ENCODE data around the gene CDC123. TPM values are rescaled to one million over a fixed set of nuclear protein-coding genes. Genes with fewer than 3 reads are reported as not detected.
"Not testable (repeated sequence)": the region's sequence is repeated elsewhere in the genome, so short reads cannot be mapped to it uniquely, and the experiment has no call there.

CDC123 gene
- total and polyA plus RNA-seq, 2 donors from 2014 or later = 47.7 to 50.2 TPM

DNA sequence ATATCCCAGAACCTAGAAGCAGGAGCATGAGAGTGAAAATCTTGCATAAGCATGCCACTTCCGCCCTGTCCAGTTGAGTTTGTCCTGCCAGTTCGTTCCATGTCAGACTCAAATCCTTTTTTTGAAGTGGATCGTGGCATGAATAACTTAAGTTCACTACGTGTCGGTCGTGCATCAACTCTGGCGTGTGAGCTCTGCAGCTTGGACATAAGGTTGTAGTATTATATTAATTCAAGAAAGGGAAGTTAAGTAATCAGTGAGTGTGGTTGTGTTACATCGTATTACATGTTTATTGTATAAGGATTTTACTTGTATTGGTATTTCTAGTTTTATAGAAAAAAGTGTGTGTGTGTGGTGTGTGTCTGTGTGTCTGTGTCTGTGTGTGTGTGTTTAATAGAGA lies 23.0 kb downstream of the CDC123 start:
- H3K36me3 ChIP-seq (ENCODE audit: control insufficient read depth in 2 of 3, insufficient read depth in 3 of 3, low read length in 3 of 3) = peaks cover 3 to 15% (median 6%) of the 10 kb centered on the region in 3 donors
- no peak overlapping the region for H3K27ac ChIP-seq (ENCODE audit: low read depth in 2 of 2, low read length in 2 of 2)
- TF ChIP-seq, protein P1, sequence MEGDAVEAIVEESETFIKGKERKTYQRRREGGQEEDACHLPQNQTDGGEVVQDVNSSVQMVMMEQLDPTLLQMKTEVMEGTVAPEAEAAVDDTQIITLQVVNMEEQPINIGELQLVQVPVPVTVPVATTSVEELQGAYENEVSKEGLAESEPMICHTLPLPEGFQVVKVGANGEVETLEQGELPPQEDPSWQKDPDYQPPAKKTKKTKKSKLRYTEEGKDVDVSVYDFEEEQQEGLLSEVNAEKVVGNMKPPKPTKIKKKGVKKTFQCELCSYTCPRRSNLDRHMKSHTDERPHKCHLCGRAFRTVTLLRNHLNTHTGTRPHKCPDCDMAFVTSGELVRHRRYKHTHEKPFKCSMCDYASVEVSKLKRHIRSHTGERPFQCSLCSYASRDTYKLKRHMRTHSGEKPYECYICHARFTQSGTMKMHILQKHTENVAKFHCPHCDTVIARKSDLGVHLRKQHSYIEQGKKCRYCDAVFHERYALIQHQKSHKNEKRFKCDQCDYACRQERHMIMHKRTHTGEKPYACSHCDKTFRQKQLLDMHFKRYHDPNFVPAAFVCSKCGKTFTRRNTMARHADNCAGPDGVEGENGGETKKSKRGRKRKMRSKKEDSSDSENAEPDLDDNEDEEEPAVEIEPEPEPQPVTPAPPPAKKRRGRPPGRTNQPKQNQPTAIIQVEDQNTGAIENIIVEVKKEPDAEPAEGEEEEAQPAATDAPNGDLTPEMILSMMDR (IDR thresholded peaks at IDR 0.05; ENCODE audit: borderline replicate concordance, extremely low read depth, insufficient read depth) = no peak
- H3K27me3 ChIP-seq (ENCODE audit: control insufficient read depth, insufficient read depth, low read length) = no peaks in the 10 kb centered on the region
- DNase-seq = no peak
- no peaks in the 10 kb centered on the region for H3K9me3 ChIP-seq (ENCODE audit: control insufficient read depth in 2 of 3, insufficient read depth in 1 of 3, low read length in 3 of 3)
- H3K4me3 ChIP-seq (ENCODE audit: low read length in 3 of 3) = no peak overlapping the region
- H3K9ac ChIP-seq (ENCODE audit: low read length in 3 of 3) = no peak overlapping the region
- FAIRE-seq = no peak
- intact Hi-C loops (cut with DNase I) = no loop called here
- H3K4me1 ChIP-seq (ENCODE audit: control insufficient read depth in 2 of 3, insufficient read depth in 2 of 3, low read depth in 1 of 3, low read length in 3 of 3) = peaks cover 0 to 2% (median 0%) of the 10 kb centered on the region in 3 donors

- Histone ChIP-seq H3K4me1 (ENCODE audit: control insufficient read depth in 2 of 3, insufficient read depth in 2 of 3, low read depth in 1 of 3, low read length in 3 of 3) (no peaks in the 10 kb centered on the region), H3K9ac (ENCODE audit: low read length in 3 of 3) (no peak overlapping the region), H3K36me3 (ENCODE audit: control insufficient read depth in 2 of 3, insufficient read depth in 3 of 3, low read length in 3 of 3) (peaks cover 3 to 14% (median 6%) of the 10 kb centered on the region in 3 donors), H3K4me3 (ENCODE audit: low read length in 3 of 3) (no peak overlapping the region), H3K9me3 (ENCODE audit: control insufficient read depth in 2 of 3, insufficient read depth in 1 of 3, low read length in 3 of 3) (no peaks in the 10 kb centered on the region), H3K27me3 (ENCODE audit: control insufficient read depth, insufficient read depth, low read length) (no peaks in the 10 kb centered on the region), H3K27ac (ENCODE audit: low read depth in 2 of 2, low read length in 2 of 2) (no peak overlapping the region)
- FAIRE-seq (peak; percentile 63), DNase-seq (no peak)
- TF ChIP-seq, protein P1 (IDR thresholded peaks at IDR 0.05; ENCODE audit: borderline replicate concordance, extremely low read depth, insufficient read depth) = no peak
- intact Hi-C loops (cut with DNase I) = no loop called here
Observed at GRCh38 chr10:12221323-12222298, 25.6 kb downstream of the CDC123 start.

GRCh38 chr10:12225444-12225843 lies 29.5 kb downstream of the CDC123 start:
- DNase-seq (no peak), FAIRE-seq (no peak)
- Histone ChIP-seq H3K36me3 (ENCODE audit: control insufficient read depth in 2 of 3, insufficient read depth in 3 of 3, low read length in 3 of 3) (peaks cover 2 to 7% (median 3%) of the 10 kb centered on the region in 3 donors), H3K9ac (ENCODE audit: low read length in 3 of 3) (no peak overlapping the region), H3K4me3 (ENCODE audit: low read length in 3 of 3) (no peak overlapping the region), H3K9me3 (ENCODE audit: control insufficient read depth in 2 of 3, insufficient read depth in 1 of 3, low read length in 3 of 3) (no peaks in the 10 kb centered on the region), H3K4me1 (ENCODE audit: control insufficient read depth in 2 of 3, insufficient read depth in 2 of 3, low read depth in 1 of 3, low read length in 3 of 3) (no peaks in the 10 kb centered on the region), H3K27ac (ENCODE audit: low read depth in 2 of 2, low read length in 2 of 2) (no peak overlapping the region), H3K27me3 (ENCODE audit: control insufficient read depth, insufficient read depth, low read length) (no peaks in the 10 kb centered on the region)
- TF ChIP-seq, protein P1 (IDR thresholded peaks at IDR 0.05; ENCODE audit: borderline replicate concordance, extremely low read depth, insufficient read depth) = no peak
- intact Hi-C loops (cut with DNase I) = no loop called here

DNA sequence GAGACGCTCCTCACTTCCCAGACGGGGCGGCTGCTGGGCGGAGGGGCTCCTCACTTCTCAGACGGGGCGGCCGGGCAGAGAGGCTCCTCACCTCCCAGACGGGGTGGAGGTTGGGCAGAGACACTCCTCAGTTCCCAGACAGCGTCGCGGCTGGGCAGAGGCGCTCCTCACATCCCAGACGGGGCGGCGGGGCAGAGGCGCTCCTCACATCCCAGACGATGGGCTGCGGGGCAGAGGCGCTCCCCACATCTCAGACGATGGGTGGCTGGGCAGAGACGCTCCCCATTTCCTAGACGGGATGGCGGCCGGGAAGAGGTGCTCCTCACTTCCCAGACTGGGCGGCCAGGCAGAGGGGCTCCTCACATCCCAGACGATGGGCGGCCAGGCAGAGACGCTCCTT lies 30.4 kb downstream of the CDC123 start:
- H3K9me3 ChIP-seq (ENCODE audit: control insufficient read depth in 2 of 3, insufficient read depth in 1 of 3, low read length in 3 of 3); H3K27ac ChIP-seq (ENCODE audit: low read depth in 2 of 2, low read length in 2 of 2); DNase-seq; intact Hi-C loops (cut with DNase I); H3K27me3 ChIP-seq (ENCODE audit: control insufficient read depth, insufficient read depth, low read length); H3K9ac ChIP-seq (ENCODE audit: low read length in 3 of 3); H3K4me3 ChIP-seq (ENCODE audit: low read length in 3 of 3); H3K4me1 ChIP-seq (ENCODE audit: control insufficient read depth in 2 of 3, insufficient read depth in 2 of 3, low read depth in 1 of 3, low read length in 3 of 3); H3K36me3 ChIP-seq (ENCODE audit: control insufficient read depth in 2 of 3, insufficient read depth in 3 of 3, low read length in 3 of 3); FAIRE-seq: not testable (repeated sequence)
